GM23248 (cell line): ENCODE data around the gene PLA2G5. TPM values are rescaled to one million over a fixed set of nuclear protein-coding genes. Genes with fewer than 3 reads are reported as not detected.
"Not testable (repeated sequence)": the region's sequence is repeated elsewhere in the genome, so short reads cannot be mapped to it uniquely, and the experiment has no call there.

ENCODE experiments used
- DNase-seq: peaks from one replicate; pipeline ENCODE4 v3.0.0-alpha.2; 2015
- H2AFZ ChIP-seq: fragments of 200-600 bp; sonication (generic); 2 replicates; pipeline ENCODE4 v1.6.1; 2016; ENCODE audit warnings: antibody characterized with exemption
- H3F3A ChIP-seq: fragments of 200-600 bp; sonication (generic); 2 replicates; pipeline ENCODE4 v1.6.1; 2016; ENCODE audit warnings: mild to moderate bottlenecking, antibody characterized with exemption, mixed run types; ENCODE audit not compliant: insufficient read depth
- H3K27ac ChIP-seq: fragments of 200-600 bp; sonication (generic); 2 replicates; pipeline ENCODE4 v1.5.1; 2016; ENCODE audit warnings: mild to moderate bottlenecking
- H3K27me3 ChIP-seq: fragments of 200-600 bp; sonication (generic); replicated peaks from 2 replicates; pipeline ENCODE4 v1.6.1; 2016; ENCODE audit warnings: mild to moderate bottlenecking; ENCODE audit not compliant: insufficient read depth
- H3K36me3 ChIP-seq: fragments of 200-600 bp; sonication (generic); 2 replicates; pipeline ENCODE4 v1.6.1; 2016; ENCODE audit warnings: low read depth, mild to moderate bottlenecking
- H3K4me1 ChIP-seq: fragments of 200-600 bp; sonication (generic); 2 replicates; pipeline ENCODE4 v1.6.1; 2016; ENCODE audit warnings: mild to moderate bottlenecking; ENCODE audit not compliant: insufficient read depth
- H3K4me2 ChIP-seq: fragments of 200-600 bp; sonication (generic); one replicate; pipeline ENCODE4 v1.6.1; 2016; ENCODE audit warnings: mild to moderate bottlenecking; ENCODE audit not compliant: unreplicated experiment
- H3K4me3 ChIP-seq: fragments of 200-600 bp; sonication (generic); 2 replicates; pipeline ENCODE4 v1.5.1; 2016; ENCODE audit warnings: mild to moderate bottlenecking
- H3K79me2 ChIP-seq: fragments of 200-600 bp; sonication (generic); 2 replicates; pipeline ENCODE4 v1.6.1; 2016; ENCODE audit warnings: mild to moderate bottlenecking; ENCODE audit not compliant: insufficient read depth
- H3K9ac ChIP-seq: fragments of 200-600 bp; sonication (generic); 2 replicates; pipeline ENCODE4 v1.6.1; 2016; ENCODE audit warnings: mild to moderate bottlenecking
- H3K9me2 ChIP-seq: fragments of 200-600 bp; sonication (generic); 2 replicates; pipeline ENCODE4 v1.6.1; 2016; ENCODE audit warnings: mixed run types, mild to moderate bottlenecking, moderate library complexity; ENCODE audit not compliant: insufficient read depth
- H3K9me3 ChIP-seq: fragments of 200-600 bp; sonication (generic); one replicate; pipeline ENCODE4 v1.6.1; 2017; ENCODE audit warnings: low read depth
- H4K20me1 ChIP-seq: fragments of 200-600 bp; sonication (generic); 2 replicates; pipeline ENCODE4 v1.6.0; 2016; ENCODE audit not compliant: insufficient read depth
- EZH2 ChIP-seq: fragments of 200-600 bp; sonication (generic); IDR thresholded peaks from 2 replicates; pipeline ENCODE4 v1.6.1; 2018; ENCODE audit warnings: antibody characterized with exemption, mild to moderate bottlenecking; ENCODE audit not compliant: insufficient read depth, poor library complexity, severe bottlenecking
- EZH2phosphoT487 ChIP-seq: fragments of 200-600 bp; sonication (generic); IDR thresholded peaks from 2 replicates; pipeline ENCODE4 v1.6.1; 2018; ENCODE audit warnings: antibody characterized with exemption, moderate library complexity, mild to moderate bottlenecking, low read depth; ENCODE audit not compliant: insufficient read depth
- WGBS, 2 experiments: methylation state at CpG; one replicate each; pipeline ENCODE4 v1.1.6; 2015 to 2017; ENCODE audit warnings: low lambda C conversion rate in 2 of 2, low coverage in 1 of 2; ENCODE audit errors: missing lambda C conversion rate in 2 of 2; 5-methylcytosine and 5-hydroxymethylcytosine counted together
- in situ Hi-C: fragments of 300-500 bp; cut with MboI; formaldehyde crosslinking; loops from 2 replicates; pipeline ENCODE4 v1.15.0; 2020
- polyA plus RNA-seq: library from polyadenylated mRNA; unstranded; fragments of >200 nt; fragmentation: Nextera tagmentation; extraction: Ambion mirVana; gene quantifications from 2 replicates; pipeline ENCODE4 v1.2.1, GENCODE V29; 2016
- total RNA-seq: library from RNA; depleted of rRNA; stranded (reverse); fragments of >200 nt; shearing (Covaris generic); gene quantifications from 2 replicates; pipeline ENCODE4 v1.2.3, GENCODE V29; 2014

PLA2G5 gene
- total and polyA plus RNA-seq, 2 experiments from 2014 or later: 0.16 TPM; not detected in 1

- no peak overlapping the region for H3K9ac ChIP-seq
- H3K79me2 ChIP-seq: no peaks in the 10 kb centered on the region
- no peak overlapping the region for H3K4me2 ChIP-seq
- no peaks in the 10 kb centered on the region for H3K9me3 ChIP-seq
- peaks cover 8% of the 10 kb centered on the region for H3K4me1 ChIP-seq
- H3K36me3 ChIP-seq: no peaks in the 10 kb centered on the region
- WGBS, 2 experiments: 33% methylated on average over 7 of the region's 7 CpGs
- in situ Hi-C loops: no loop called here
- H3K4me3 ChIP-seq: no peak overlapping the region
- DNase-seq: peak; percentile 81
- no peaks in the 10 kb centered on the region for H3F3A ChIP-seq
- TF ChIP-seq EZH2 (no peak), EZH2phosphoT487 (no peak)
- peaks cover 17% of the 10 kb centered on the region for H3K27me3 ChIP-seq
- no peak overlapping the region for H3K27ac ChIP-seq
- no peaks in the 10 kb centered on the region for H4K20me1 ChIP-seq
- H2AFZ ChIP-seq: no peak overlapping the region
- H3K9me2 ChIP-seq: no peaks in the 10 kb centered on the region
These were observed 54.6 kb downstream of the PLA2G5 start for GRCh38 chr1:20124456-20125057.

GRCh38 chr1:20125100-20125499 is 55.1 kb downstream of the PLA2G5 start:
- TF ChIP-seq EZH2: no peak
- no peak for TF ChIP-seq EZH2phosphoT487
- Histone ChIP-seq H3K4me2 (no peak overlapping the region), H3K4me1 (peaks cover 8% of the 10 kb centered on the region), H2AFZ (no peak overlapping the region), H3K4me3 (no peak overlapping the region), H4K20me1 (no peaks in the 10 kb centered on the region), H3K79me2 (no peaks in the 10 kb centered on the region), H3K9me2 (no peaks in the 10 kb centered on the region), H3F3A (no peaks in the 10 kb centered on the region), H3K9me3 (no peaks in the 10 kb centered on the region), H3K36me3 (no peaks in the 10 kb centered on the region), H3K9ac (no peak overlapping the region), H3K27me3 (peaks cover 17% of the 10 kb centered on the region), H3K27ac (no peak overlapping the region)
- WGBS, 2 experiments: 60 to 61% methylated on average over 10 of the region's 10 CpGs
- in situ Hi-C loops: no loop called here
- DNase-seq: no peak

GRCh38 chr1:20126041-20126805 is 56.2 kb downstream of the PLA2G5 start:
- DNase-seq: no peak
- in situ Hi-C loops: no loop called here
- Histone ChIP-seq H3K9me3 (no peaks in the 10 kb centered on the region), H3K4me2 (no peak overlapping the region), H3K4me1 (peaks cover 8% of the 10 kb centered on the region), H3K27me3 (peaks cover 9% of the 10 kb centered on the region; the same call in 1 of the 2 replicates), H3K9ac (no peak overlapping the region), H3K79me2 (no peaks in the 10 kb centered on the region), H3F3A (no peaks in the 10 kb centered on the region), H4K20me1 (no peaks in the 10 kb centered on the region), H3K36me3 (no peaks in the 10 kb centered on the region), H3K27ac (no peak overlapping the region), H3K9me2 (no peaks in the 10 kb centered on the region), H3K4me3 (no peak overlapping the region), H2AFZ (no peak overlapping the region)
- no peak for TF ChIP-seq EZH2phosphoT487
- no peak for TF ChIP-seq EZH2
- 71% methylated on average over 9 of the region's 9 CpGs for WGBS, 2 experiments

GRCh38 chr1:20126806-20127440 is 56.9 kb downstream of the PLA2G5 start:
- Histone ChIP-seq H3K9me2 (no peaks in the 10 kb centered on the region), H3K4me2 (no peak overlapping the region), H3K4me3 (no peak overlapping the region), H3K27ac (no peak overlapping the region), H3K79me2 (no peaks in the 10 kb centered on the region), H3K4me1 (peaks cover 8% of the 10 kb centered on the region), H3F3A (no peaks in the 10 kb centered on the region), H4K20me1 (no peaks in the 10 kb centered on the region), H3K9ac (no peak overlapping the region), H3K27me3 (peaks cover 3% of the 10 kb centered on the region; the same call in 1 of the 2 replicates), H2AFZ (no peak overlapping the region), H3K36me3 (no peaks in the 10 kb centered on the region), H3K9me3 (no peaks in the 10 kb centered on the region)
- in situ Hi-C loops: no loop called here
- no peak for DNase-seq
- 84 to 92% methylated on average over 10 of the region's 10 CpGs for WGBS, 2 experiments
- no peak for TF ChIP-seq EZH2phosphoT487

- H3K36me3 ChIP-seq: not testable (repeated sequence)
- WGBS, 2 experiments: 53 to 60% methylated on average over 3 of the region's 3 CpGs
These were observed 60.5 kb downstream of the PLA2G5 start for GRCh38 chr1:20130518-20130917.

More at GRCh38 chr1:20130518-20130917, 60.5 kb downstream of the PLA2G5 start:
- H4K20me1 ChIP-seq, H3K9me3 ChIP-seq, H3K4me3 ChIP-seq, in situ Hi-C loops, H3F3A ChIP-seq, H2AFZ ChIP-seq, H3K9me2 ChIP-seq, H3K79me2 ChIP-seq, H3K27ac ChIP-seq, H3K4me1 ChIP-seq, H3K4me2 ChIP-seq, DNase-seq, H3K9ac ChIP-seq, H3K27me3 ChIP-seq: not testable (repeated sequence)
